Measurements from ENCODE around the gene FBXW2. TPM values are rescaled to one million over a fixed set of nuclear protein-coding genes. Genes with fewer than 3 reads are reported as not detected.

Gene FBXW2
- total and polyA plus RNA-seq, 2 donors (not counting 1 experiment from before 2014, with no cell fraction given), result 33.5 to 77.5 TPM

DNA sequence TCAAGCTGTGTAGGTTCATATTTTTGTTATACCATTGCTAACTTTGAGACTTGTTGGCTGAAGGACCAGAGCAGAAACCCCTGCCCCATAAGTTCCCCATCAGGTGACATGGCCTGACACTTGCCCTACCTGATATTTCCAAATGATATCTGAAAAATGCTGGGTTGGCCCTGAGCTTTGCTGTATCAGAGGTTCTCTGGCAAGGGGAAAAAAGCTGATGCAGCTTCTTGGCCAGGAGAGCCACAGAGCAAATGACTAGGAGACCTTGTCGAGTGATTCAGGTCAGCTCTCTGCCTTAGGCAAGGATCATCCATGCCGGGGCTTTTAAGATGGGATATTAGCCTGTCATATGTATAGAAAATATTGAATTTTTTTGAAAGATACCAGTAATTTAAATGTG lies 76.0 kb downstream of the FBXW2 start:
- Histone ChIP-seq H3K27ac (ENCODE audit: insufficient read depth, low read length) (no peak overlapping the region), H4K20me1 (ENCODE audit: control insufficient read depth, extremely low read depth, insufficient read depth, low read length) (no peaks in the 10 kb centered on the region), H3K4me2 (ENCODE audit: extremely low read depth, insufficient read depth, low read length) (no peak overlapping the region), H2AFZ (ENCODE audit: low read length) (no peak overlapping the region), H3K9me3 (ENCODE audit: control insufficient read depth, insufficient read depth, low read depth, low read length) (no peaks in the 10 kb centered on the region), H3K36me3 (ENCODE audit: control insufficient read depth, insufficient read depth, low read length) (no peaks in the 10 kb centered on the region), H3K79me2 (ENCODE audit: control insufficient read depth, insufficient read depth, low read length) (peaks cover 14% of the 10 kb centered on the region), H3K4me1 (ENCODE audit: control insufficient read depth, extremely low read depth, insufficient read depth, low read length) (peaks cover 15% of the 10 kb centered on the region), H3K9ac (ENCODE audit: insufficient read depth, low read length) (no peak overlapping the region), H3K27me3 (ENCODE audit: control insufficient read depth, insufficient read depth, low read length) (no peaks in the 10 kb centered on the region), H3K4me3 (replicated peaks in 1 of 4; ENCODE audit: control extremely low read depth in 1 of 4, insufficient read depth in 1 of 4, low read depth in 3 of 4, low read length in 4 of 4) (no peak overlapping the region)
- TF ChIP-seq EZH2 (IDR thresholded peaks at IDR 0.05; ENCODE audit: low read length, missing control alignments), result no peak
- TF ChIP-seq, protein P1, sequence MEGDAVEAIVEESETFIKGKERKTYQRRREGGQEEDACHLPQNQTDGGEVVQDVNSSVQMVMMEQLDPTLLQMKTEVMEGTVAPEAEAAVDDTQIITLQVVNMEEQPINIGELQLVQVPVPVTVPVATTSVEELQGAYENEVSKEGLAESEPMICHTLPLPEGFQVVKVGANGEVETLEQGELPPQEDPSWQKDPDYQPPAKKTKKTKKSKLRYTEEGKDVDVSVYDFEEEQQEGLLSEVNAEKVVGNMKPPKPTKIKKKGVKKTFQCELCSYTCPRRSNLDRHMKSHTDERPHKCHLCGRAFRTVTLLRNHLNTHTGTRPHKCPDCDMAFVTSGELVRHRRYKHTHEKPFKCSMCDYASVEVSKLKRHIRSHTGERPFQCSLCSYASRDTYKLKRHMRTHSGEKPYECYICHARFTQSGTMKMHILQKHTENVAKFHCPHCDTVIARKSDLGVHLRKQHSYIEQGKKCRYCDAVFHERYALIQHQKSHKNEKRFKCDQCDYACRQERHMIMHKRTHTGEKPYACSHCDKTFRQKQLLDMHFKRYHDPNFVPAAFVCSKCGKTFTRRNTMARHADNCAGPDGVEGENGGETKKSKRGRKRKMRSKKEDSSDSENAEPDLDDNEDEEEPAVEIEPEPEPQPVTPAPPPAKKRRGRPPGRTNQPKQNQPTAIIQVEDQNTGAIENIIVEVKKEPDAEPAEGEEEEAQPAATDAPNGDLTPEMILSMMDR (conservative IDR thresholded peaks at IDR 0.05 in 1 of 2, IDR thresholded peaks at IDR 0.05 in 1 of 2; ENCODE audit: low read depth in 1 of 2, low read length in 2 of 2), result no peak
- DNase-seq (ENCODE audit: low read depth in 2 of 2), result no peak

DNA sequence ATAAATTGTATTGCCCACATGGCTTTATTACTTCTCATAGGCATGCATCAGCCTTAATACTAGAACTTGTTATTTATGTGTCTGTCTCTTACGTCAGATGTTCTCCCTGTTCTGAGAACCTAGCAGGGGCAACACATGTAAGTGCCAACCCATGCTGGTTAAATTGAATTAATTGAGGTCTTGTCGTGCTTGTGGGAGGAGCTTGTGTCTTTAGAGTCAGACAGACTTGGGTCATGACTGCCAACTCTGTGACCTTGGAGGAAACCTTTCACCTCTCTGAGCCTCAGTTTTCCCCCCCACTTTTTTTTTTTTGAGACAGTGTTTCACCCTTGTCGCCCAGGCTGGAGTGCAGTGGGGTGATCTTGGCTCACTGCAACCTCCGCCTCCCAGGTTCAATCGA lies 76.7 kb downstream of the FBXW2 start:
- no peak overlapping the region for H3K9ac ChIP-seq (ENCODE audit: insufficient read depth, low read length)
- no peak overlapping the region for H3K4me3 ChIP-seq (replicated peaks in 1 of 4; ENCODE audit: control extremely low read depth in 1 of 4, insufficient read depth in 1 of 4, low read depth in 3 of 4, low read length in 4 of 4)
- peaks cover 16% of the 10 kb centered on the region for H3K4me1 ChIP-seq (ENCODE audit: control insufficient read depth, extremely low read depth, insufficient read depth, low read length)
- no peaks in the 10 kb centered on the region for H3K9me3 ChIP-seq (ENCODE audit: control insufficient read depth, insufficient read depth, low read depth, low read length)
- peaks cover 19% of the 10 kb centered on the region for H3K79me2 ChIP-seq (ENCODE audit: control insufficient read depth, insufficient read depth, low read length)
- H3K36me3 ChIP-seq (ENCODE audit: control insufficient read depth, insufficient read depth, low read length), result no peaks in the 10 kb centered on the region
- H3K27ac ChIP-seq (ENCODE audit: insufficient read depth, low read length), result no peak overlapping the region
- no peak overlapping the region for H2AFZ ChIP-seq (ENCODE audit: low read length)
- DNase-seq (ENCODE audit: low read depth in 2 of 2), result no peak
- no peak for TF ChIP-seq EZH2 (IDR thresholded peaks at IDR 0.05; ENCODE audit: low read length, missing control alignments)
- TF ChIP-seq, protein P1 (conservative IDR thresholded peaks at IDR 0.05 in 1 of 2, IDR thresholded peaks at IDR 0.05 in 1 of 2; ENCODE audit: low read depth in 1 of 2, low read length in 2 of 2), result no peak
- H3K4me2 ChIP-seq (ENCODE audit: extremely low read depth, insufficient read depth, low read length), result no peak overlapping the region
- H4K20me1 ChIP-seq (ENCODE audit: control insufficient read depth, extremely low read depth, insufficient read depth, low read length), result no peaks in the 10 kb centered on the region
- H3K27me3 ChIP-seq (ENCODE audit: control insufficient read depth, insufficient read depth, low read length), result no peaks in the 10 kb centered on the region

DNA sequence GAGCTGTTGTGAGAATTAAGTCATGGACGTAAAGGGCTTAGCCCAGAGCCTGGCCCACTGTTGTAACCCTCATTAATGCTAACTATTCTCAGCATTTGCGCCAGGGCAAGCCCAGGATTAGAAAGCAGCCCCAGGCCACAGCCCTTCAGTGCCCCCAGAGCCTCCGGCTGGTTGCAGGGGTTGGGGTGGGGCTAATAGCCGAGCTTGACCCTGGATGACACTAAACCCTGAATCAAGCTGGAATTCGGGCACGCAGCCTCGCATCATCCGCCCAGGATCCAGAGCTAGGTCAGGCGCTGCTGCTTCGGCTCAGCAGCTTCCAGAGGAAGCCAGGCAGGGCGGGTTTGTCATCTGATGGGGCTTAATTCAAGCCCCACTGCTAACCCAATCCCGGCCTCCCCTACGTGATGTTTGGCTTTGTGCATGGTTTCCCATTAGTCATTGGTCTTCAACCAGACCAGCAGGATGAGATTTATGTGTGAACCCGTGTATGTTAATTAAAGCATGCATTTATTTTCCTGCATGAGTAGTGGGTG lies 77.8 kb downstream of the FBXW2 start:
- H3K27me3 ChIP-seq (ENCODE audit: control insufficient read depth, insufficient read depth, low read length), result no peaks in the 10 kb centered on the region
- H3K9me3 ChIP-seq (ENCODE audit: control insufficient read depth, insufficient read depth, low read depth, low read length), result no peaks in the 10 kb centered on the region
- H2AFZ ChIP-seq (ENCODE audit: low read length), result peak overlapping the region; percentile 26
- peaks cover 19% of the 10 kb centered on the region for H3K79me2 ChIP-seq (ENCODE audit: control insufficient read depth, insufficient read depth, low read length)
- H3K9ac ChIP-seq (ENCODE audit: insufficient read depth, low read length), result no peak overlapping the region
- H3K4me2 ChIP-seq (ENCODE audit: extremely low read depth, insufficient read depth, low read length), result peak overlapping the region; percentile 85
- peak overlapping the region; percentile 1 to 80 (median 19) for H3K4me3 ChIP-seq (replicated peaks in 1 of 4; ENCODE audit: control extremely low read depth in 1 of 4, insufficient read depth in 1 of 4, low read depth in 3 of 4, low read length in 4 of 4)
- H3K27ac ChIP-seq (ENCODE audit: insufficient read depth, low read length), result peak overlapping the region; percentile 85
- no peaks in the 10 kb centered on the region for H3K36me3 ChIP-seq (ENCODE audit: control insufficient read depth, insufficient read depth, low read length)
- H4K20me1 ChIP-seq (ENCODE audit: control insufficient read depth, extremely low read depth, insufficient read depth, low read length), result no peaks in the 10 kb centered on the region
- peak; percentile 71 to 74 for DNase-seq (ENCODE audit: low read depth in 2 of 2)
- no peak for TF ChIP-seq EZH2 (IDR thresholded peaks at IDR 0.05; ENCODE audit: low read length, missing control alignments)
- H3K4me1 ChIP-seq (ENCODE audit: control insufficient read depth, extremely low read depth, insufficient read depth, low read length), result peaks cover 19% of the 10 kb centered on the region
